Urothelium cell line (cell line): ENCODE results near the gene PCDHGC3.

Experiments used
- DNase-seq: peaks from one replicate; pipeline ENCODE4 v3.0.0; 2011; ENCODE audit warnings: low spot score, mixed read lengths
- FAIRE-seq: peaks from 2 replicates; lab custom pipeline; 2011; peaks lifted over from hg19 to GRCh38; lab: Jason Lieb, UNC

The PCDHGC3 gene

GRCh38 chr5:141519605-141520565, 44.1 kb downstream of the PCDHGC3 start:
- no peak for FAIRE-seq

GRCh38 chr5:141521244-141521781, 45.5 kb downstream of the PCDHGC3 start:
- peak; percentile 80 for DNase-seq
- FAIRE-seq: no peak

More at GRCh38 chr5:141519605-141520565, 44.1 kb downstream of the PCDHGC3 start:
- no peak for DNase-seq

- DNase-seq (no peak), FAIRE-seq (no peak)
Measured at GRCh38 chr5:141522301-141522700, 46.5 kb downstream of the PCDHGC3 start.

GRCh38 chr5:141523991-141524390, 48.2 kb downstream of the PCDHGC3 start:
- no peak for FAIRE-seq
- DNase-seq: no peak

GRCh38 chr5:141524604-141525597, 49.1 kb downstream of the PCDHGC3 start:
- DNase-seq: peak; percentile 78
- no peak for FAIRE-seq

GRCh38 chr5:141525653-141526052, 49.9 kb downstream of the PCDHGC3 start:
- DNase-seq (no peak), FAIRE-seq (no peak)

- FAIRE-seq (no peak), DNase-seq (no peak)
Measured at GRCh38 chr5:141527426-141527825, 51.7 kb downstream of the PCDHGC3 start.
